ENCODE data around the gene SCNN1A.

SCNN1A gene

DNA sequence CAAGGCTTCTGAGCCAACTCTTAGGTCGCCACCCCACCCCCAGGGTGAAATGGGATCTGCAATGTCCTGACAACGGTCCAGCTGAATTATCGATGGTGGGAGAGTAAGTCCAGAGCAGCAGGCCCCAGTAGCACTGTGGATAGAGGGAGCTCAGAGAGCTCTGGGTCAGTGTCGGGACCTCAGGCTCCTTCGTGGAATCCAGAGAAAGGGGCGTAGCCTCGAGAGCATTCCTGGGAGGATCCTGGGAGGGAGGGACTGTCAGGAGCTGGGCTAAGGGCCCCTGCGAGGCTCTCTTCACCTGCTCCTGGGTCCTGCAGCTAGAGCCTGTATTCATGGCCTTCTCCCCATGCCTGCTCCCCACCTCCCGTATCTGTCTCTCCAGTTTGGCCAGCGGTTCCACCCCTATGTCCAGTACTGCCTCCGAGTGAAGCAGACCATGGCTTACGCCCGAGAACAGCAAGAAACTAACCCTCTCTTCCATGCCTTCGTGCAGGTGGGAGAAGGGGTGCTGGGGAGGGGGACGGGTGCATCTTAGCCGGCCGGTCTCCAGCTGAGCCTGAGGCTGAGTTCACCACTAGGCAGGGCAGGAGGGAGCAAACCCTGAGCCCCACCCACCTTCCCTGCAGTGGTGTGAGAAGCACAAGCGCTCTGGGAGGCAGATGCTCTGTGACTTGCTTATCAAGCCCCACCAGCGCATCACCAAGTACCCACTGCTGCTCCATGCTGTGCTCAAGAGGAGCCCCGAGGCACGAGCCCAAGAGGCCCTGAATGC lies 58.3 kb downstream of the SCNN1A start:
- DNase-seq (ENCODE audit: low read depth): no peak

DNA sequence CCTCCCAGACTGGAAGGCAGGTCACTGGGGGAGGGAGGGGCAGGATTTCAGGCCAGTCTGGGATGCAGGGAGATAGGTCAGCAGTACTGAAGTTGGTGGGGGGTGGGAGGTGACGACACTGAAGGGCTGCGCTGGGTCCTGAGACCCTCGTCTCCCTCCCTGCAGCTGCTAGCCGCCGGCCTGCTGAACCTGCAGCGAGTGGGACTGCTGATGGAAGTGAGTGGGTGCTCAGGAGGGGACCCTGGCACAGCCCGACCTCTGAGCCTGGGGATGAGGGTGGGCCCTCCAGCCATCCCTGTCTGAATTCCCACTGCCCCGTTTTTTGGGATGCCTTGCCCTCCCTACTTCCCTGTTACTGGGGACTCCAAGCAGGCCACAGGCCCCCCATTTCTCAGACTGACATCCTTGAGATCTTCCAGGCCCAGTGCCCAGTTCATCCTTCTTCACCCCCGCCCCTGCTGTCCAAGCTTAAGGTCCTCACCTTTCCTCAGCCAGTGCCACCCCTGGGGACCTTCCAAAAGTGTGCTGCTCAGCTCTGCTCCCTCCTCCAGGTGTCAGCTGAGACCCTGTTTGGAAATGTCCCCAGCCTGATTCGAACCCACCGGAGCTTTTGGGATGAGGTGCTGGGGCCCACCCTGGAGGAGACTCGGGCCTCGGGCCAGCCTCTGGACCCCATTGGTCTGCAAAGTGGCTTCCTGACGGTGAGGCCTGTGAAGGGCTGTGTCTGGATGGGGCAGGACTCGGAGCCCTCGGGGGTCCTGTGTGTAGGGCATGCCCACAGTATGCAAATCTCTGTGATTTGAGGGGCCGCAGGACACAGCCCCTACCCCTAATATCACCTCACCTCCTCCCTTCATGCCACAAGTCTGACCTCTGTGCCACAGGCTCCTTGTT lies 59.4 kb downstream of the SCNN1A start:
- no peak for DNase-seq (ENCODE audit: low read depth)

DNA sequence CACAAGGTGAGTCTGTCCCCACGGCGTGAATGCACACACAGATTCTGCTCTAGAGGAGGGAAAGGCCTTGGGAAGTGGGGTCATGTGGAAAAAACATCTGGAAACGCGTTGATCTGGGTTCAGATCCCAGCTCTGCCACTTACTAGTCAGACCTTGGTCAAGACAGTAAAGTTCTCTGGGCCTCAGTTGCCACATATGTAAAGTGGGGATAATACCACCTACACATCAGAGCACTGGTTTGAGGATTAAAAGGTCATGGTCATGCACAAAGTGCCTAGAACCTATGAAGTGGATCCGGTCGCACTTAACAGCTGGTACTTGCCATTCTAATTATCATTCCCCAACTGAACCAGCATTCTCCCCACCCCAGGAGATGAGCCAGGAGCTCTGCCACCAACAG lies 60.2 kb downstream of the SCNN1A start:
- no peak for DNase-seq (ENCODE audit: low read depth)

DNA sequence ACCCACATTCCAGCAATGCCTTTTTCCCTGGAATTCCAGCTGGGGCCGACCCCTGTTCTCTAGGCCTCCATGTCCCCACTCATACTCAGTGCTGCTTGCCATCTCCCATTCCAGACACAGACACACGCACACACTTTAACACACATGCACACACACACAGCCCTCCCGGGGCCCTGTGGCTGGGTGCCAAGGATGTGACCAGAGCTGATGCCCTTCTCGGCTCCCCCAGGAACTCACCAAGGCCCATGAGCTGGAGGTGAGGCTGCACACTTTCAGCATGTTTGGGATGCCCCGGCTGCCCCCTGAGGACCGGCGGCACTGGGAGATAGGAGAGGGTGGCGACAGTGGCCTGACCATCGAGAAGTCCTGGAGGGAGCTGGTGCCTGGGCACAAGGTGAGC lies 60.6 kb downstream of the SCNN1A start:
- DNase-seq (ENCODE audit: low read depth): no peak

DNA sequence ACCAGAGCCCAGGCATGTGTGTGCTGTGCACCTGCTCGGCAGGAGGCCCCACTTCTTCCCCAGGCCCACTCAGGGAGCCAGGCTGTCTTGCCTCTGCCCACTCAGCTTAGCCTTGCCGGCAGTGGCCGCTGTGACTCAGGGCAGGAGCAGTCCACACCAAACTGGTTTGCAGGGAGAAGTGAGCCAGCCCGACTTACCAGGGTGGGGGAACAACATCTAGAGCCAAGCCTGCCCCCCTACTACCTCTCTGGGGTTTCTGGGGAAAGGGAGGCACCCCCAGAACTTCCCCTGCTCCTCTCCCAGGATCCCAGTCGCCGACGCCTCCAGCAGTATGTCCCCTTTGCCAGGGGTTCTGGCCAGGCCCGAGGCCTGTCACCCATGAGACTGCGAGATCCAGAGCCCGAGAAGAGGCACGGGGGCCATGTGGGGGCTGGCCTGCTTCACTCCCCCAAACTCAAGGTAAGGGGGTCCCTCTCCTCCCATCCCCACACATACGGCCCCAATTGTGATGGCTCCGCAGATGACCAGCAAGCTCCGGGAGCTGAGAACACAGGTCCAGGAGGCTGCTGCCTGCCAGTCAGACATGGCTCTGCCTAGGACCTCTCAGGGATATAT lies 61.9 kb downstream of the SCNN1A start:
- no peak for DNase-seq (ENCODE audit: low read depth)

DNA sequence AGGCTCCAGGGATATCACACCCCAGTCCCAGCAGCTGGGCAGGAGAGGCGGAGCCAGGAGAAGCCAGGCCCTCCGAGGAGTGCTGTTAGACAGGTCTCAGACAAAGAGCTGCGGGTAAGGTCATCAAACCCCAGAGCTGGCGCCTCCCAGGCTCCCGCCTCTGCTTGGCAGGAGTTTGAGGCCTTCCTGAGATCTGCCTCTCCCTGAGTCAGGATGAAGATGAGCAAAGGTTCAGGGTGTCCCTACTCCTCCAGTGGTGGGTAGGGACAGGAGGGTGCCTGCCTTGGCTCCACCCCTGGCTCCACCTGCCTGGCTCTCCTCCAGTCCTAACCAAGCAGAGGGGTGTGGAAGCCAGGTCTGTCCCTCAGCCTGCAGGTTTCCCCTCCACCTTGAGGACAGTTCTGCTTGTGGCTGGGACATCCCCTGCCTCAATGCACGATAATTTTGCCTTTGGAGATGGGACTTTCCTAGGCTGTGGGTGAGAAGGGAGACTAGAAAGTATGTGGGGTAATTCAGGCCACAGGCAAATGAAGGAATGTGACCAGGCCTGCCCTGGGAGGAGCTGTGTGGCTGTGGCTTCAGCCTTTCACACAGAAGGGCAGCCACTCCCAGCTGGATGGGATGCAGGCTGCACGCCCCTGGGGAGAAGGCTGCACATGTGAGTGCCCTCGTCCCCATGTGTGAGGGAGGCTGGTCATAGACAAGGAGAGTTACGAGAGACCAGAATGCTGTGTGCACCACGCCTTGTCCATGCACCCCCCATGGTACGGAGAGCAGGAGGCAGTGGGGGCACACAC lies 62.6 kb downstream of the SCNN1A start:
- no peak for DNase-seq (ENCODE audit: low read depth)

DNA sequence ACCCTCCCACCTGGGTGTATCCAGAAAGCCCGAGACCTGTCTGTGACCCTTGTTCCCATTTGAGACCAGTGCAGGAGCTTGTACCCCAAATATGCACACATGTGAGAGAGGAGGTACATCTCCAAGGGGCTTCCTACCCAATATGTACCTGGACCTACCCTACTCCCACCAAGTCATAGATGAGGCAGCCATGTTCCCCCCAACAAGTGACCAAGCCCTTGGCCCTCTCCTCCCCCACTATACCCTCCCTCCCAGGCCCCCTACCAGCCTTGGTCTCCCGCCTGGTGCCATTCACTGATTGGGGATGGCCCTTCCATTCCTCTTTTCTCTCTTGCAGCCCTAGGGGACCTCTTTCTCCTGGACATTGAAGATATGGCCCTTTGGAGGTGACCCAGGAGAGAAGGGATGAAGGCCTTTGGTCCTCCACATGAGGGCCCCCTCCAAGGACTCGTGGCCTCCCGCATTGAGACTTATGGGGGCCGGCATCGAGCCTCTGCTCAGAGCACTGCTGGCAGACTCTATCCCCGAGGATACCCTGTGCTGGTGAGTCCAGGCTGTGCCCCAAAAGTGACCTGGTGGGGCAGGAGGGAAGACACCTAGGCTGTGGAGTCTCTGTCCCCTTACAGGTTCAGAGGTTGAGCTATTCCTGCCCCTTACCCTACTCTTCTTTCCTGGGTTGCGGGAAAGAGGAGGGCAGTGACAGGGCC lies 63.4 kb downstream of the SCNN1A start:
- DNase-seq (ENCODE audit: low read depth): no peak

DNA sequence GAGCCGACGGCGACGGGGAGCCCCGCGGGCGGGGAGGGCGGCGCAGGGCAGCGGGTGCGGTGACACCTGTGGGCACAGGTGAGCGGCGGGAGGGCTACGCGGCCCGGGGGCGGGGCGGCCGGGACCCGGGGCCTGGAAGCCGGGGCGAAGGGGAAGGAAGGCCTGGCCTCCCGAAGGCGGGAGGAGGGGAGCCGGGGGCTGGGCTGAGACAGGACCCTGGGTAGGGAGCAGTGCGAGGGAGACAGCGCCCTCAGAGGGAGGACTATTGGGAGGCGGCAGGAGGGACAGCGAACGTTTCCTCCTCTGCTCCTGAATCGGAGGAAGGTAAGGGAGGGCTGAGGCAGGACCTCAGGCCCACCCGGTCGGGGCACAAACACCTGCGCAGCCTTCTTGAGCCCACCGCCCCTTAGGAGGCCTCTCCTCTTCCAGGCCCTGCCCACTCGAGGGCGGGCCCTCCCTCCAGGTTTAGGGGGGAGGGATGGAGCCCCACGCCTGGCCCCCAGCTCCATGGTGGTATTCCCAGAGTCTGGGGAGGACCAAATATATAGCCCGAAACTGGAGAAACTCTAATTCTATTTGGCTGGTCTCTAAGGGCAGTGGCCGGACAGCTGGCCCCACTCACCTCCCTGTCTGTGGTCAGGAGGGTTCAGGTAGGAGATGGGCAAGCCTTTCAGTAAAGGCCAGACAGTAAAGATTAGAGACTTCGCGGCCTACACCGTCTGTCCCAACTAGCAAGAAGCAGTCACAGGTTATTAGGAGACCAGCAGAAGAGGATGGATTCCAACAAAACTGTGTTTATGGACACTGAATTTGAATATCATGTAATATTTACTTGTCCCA lies 64.4 kb downstream of the SCNN1A start:
- DNase-seq (ENCODE audit: low read depth): no peak

DNA sequence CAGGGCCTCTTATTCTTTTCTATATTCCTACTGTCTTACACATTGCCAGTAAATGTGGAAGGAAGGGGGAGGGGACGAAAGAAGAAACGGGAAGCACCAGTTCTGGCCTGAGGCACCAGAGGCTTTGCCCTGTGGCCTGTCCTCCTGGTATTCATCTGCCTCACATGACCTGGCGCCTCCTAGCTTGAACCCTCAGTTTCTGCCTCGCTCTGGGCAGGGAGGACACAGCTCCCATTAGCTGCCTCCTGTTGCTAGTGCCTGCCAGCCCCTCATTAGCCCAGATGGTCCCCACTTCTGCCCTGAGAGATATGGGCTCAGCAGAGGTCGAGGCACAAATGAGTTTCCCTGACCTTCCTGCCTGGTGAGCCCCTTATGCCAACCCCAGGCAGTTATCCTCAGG lies 67.8 kb downstream of the SCNN1A start:
- no peak for DNase-seq (ENCODE audit: low read depth)

DNA sequence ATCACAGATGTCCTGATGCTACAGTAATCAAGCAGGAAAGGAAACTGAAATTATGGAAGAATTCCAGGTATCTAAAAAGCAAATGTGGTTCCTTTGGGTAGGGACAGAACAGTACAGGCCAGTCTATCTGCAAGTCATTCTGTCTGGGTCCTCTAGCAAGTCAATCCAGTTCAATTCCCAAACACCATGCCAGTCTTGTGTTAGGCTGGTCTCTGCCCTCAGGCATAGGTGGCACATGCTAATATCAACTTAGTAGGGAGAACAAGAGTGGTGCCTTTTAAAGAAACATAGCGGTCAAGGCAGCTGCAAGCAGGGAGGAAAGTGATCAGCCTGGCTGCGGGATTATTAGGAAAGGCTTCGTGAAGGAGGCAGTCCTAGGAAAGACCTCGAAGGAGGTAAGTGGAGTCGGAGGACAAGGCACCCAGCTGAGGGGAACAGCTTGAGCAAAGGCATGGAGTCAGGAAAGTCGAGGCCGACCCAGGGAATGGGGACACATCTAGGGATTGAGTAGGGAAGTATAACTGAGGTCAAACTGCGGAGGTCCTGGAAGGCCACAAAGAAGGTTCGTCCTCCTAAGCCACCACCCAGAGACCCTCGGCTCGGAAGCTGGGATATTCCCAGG lies 68.7 kb downstream of the SCNN1A start:
- no peak for DNase-seq (ENCODE audit: low read depth)

DNA sequence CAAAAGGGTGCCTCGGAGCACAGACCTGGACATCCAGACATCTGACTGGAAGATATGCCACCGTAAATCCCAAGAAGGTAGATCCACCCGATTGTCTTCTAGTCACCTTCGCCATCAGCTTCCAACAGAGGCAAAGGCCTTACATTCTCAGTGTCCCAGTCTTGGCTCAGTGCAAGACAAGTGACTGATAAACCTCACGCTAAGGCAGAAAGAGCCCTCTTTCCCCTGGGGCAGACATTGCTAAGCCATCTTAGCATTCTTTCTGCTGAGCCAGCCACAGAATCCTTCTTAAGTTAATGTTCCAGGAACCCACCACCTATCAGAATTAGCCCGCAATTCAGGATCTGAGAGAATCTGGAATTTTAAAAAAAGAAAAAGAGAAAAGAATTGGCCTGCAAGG lies 69.2 kb downstream of the SCNN1A start:
- no peak for DNase-seq (ENCODE audit: low read depth)

DNA sequence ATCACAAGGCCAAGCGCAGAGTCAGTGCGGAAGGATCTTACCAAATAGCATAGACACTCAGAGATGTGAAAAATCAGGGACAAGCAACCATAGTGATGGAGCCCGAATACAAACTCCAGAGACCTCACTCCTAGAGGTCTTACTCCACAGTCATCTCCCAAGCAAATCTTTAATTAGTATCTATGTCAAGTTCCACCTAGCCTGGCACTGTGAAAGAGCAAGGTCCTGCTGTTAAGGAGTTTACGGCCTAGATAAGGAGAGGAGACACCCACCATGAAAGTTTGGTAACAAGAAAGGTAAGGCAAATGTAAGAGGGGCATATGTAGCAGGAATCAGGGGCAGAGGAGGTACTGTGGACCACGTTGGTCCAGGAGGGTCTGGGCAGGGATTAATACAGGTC lies 72.3 kb downstream of the SCNN1A start:
- no peak for DNase-seq (ENCODE audit: low read depth)

DNA sequence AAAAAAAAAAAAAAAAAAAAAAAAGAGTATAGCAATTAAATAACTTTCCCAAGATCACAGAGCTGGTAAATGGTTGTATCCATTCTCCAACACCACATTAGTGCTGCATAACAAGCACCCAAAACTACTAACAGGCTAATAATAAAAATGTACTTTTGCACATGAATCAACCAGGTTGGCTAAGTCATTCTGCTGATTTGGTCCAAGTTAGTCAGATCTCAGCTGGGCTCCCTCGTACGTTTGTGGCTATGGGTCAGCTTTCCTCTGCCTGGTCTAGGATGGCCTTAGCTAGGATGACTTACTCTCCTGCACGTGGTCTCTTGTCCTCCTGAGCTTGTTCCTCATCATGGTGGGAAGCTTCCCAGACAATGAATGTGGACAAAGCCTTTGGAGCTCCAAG lies 72.7 kb downstream of the SCNN1A start:
- no peak for DNase-seq (ENCODE audit: low read depth)

DNA sequence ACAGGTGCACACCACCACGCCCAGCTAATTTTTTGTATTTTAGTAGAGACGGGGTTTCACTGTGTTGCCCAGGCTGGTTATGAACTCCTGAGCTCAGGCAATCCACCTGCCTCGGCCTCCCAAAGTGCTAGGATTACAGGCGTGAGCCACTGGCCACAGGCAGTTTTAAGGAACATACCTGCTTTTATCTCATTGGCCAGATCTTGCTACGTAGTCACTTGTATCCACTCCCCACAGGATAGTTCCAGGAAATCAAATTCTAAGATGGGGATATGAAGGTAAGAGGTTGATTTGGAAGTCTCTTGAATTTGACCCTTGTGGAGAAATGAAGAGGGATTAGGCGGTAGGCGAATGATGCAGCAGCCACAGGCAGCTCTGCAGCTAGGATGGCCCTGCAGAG lies 73.6 kb downstream of the SCNN1A start:
- no peak for DNase-seq (ENCODE audit: low read depth)

DNA sequence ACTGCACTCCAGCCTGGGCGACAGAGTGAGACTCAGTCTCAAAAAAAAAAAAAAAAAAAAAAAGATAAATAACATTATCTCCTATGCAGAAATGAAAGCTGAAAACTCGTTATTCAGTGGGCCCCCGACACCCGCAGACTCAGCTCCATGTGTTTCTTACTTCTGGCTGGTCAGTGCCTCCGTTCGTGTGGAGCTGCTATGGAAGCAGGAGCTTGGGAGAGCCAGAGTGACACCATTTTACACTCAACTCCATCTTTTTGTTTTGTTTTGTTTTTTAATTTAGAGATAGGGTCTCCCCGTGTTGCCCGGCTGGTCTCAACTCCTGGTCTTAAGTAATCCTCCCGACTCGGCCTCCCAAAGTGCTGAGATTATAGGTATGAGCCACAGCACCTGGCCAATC lies 78.2 kb downstream of the SCNN1A start:
- no peak for DNase-seq (ENCODE audit: low read depth)
